GM23338 (cell line): Measurements from ENCODE around the gene MFSD6L. TPM values are rescaled to one million over a fixed set of nuclear protein-coding genes. Genes with fewer than 3 reads are reported as not detected.
A peak's percentile ranks its signal among the peaks of the same experiment; 100 is the strongest.

Source experiments
- ATAC-seq: fragments of 200-7000 bp; cut with Tn5 transposase; 3 replicates; pipeline ENCODE4 v1.9.1; 2020
- DNase-seq: peaks from one replicate; pipeline ENCODE4 v3.0.0-alpha.2; 2015; ENCODE audit warnings: low spot score
- H2AFZ ChIP-seq: fragments of 200-600 bp; sonication (generic); 2 replicates; pipeline ENCODE4 v1.8.0; 2016; ENCODE audit warnings: antibody characterized with exemption, mild to moderate bottlenecking, moderate library complexity
- H3F3A ChIP-seq: fragments of 200-600 bp; sonication (generic); replicated peaks from 2 replicates; pipeline ENCODE4 v1.8.0; 2017; ENCODE audit warnings: antibody characterized with exemption, mixed run types, low read depth
- H3K27ac ChIP-seq: fragments of 200-600 bp; sonication (generic); 2 replicates; pipeline ENCODE4 v1.6.1; 2016; ENCODE audit warnings: low read depth
- H3K27me3 ChIP-seq: fragments of 200-600 bp; sonication (generic); 2 replicates; pipeline ENCODE4 v1.8.0; 2016; ENCODE audit warnings: mild to moderate bottlenecking, mixed run types, moderate library complexity; ENCODE audit not compliant: insufficient read depth
- H3K36me3 ChIP-seq: fragments of 200-600 bp; sonication (generic); 2 replicates; pipeline ENCODE4 v1.8.0; 2016; ENCODE audit warnings: mild to moderate bottlenecking; ENCODE audit not compliant: insufficient read depth
- H3K4me1 ChIP-seq: fragments of 200-600 bp; sonication (generic); 2 replicates; pipeline ENCODE4 v1.8.0; 2016; ENCODE audit warnings: mild to moderate bottlenecking, moderate library complexity; ENCODE audit not compliant: insufficient read depth
- H3K4me2 ChIP-seq: fragments of 200-600 bp; sonication (generic); 2 replicates; pipeline ENCODE4 v1.7.1; 2017; ENCODE audit warnings: mixed run types
- H3K4me3 ChIP-seq: fragments of 200-600 bp; sonication (generic); 2 replicates; pipeline ENCODE4 v1.6.1; 2016; ENCODE audit warnings: mixed run types
- H3K79me2 ChIP-seq: fragments of 200-600 bp; sonication (generic); replicated peaks from 2 replicates; pipeline ENCODE4 v1.8.0; 2017; ENCODE audit warnings: mild to moderate bottlenecking; ENCODE audit not compliant: insufficient read depth
- H3K9me2 ChIP-seq: fragments of 200-600 bp; sonication (generic); 2 replicates; pipeline ENCODE4 v1.8.0; 2017; ENCODE audit not compliant: insufficient read depth
- H4K20me1 ChIP-seq: fragments of 200-600 bp; sonication (generic); replicated peaks from 2 replicates; pipeline ENCODE4 v1.8.0; 2017; ENCODE audit warnings: mild to moderate bottlenecking; ENCODE audit not compliant: insufficient read depth
- H3K27ac Mint-ChIP-seq: 2 replicates; pipeline ENCODE4 v1.8.0; 2020; ENCODE audit warnings: inconsistent platforms, mild to moderate bottlenecking, moderate library complexity, mixed read lengths
- H3K27me3 Mint-ChIP-seq: 3 replicates; pipeline ENCODE4 v1.8.0; 2022; ENCODE audit warnings: low read depth, mild to moderate bottlenecking, moderate library complexity, mixed read lengths, inconsistent platforms; ENCODE audit not compliant: insufficient read depth, poor library complexity
- H3K36me3 Mint-ChIP-seq: 3 replicates; pipeline ENCODE4 v1.8.0; 2021; ENCODE audit warnings: low read depth, mild to moderate bottlenecking, inconsistent platforms, moderate library complexity, mixed read lengths
- H3K4me1 Mint-ChIP-seq: 3 replicates; pipeline ENCODE4 v1.8.0; 2020; ENCODE audit warnings: mild to moderate bottlenecking, inconsistent platforms, mixed read lengths
- H3K4me3 Mint-ChIP-seq: 3 replicates; pipeline ENCODE4 v1.8.0; 2021; ENCODE audit warnings: moderate library complexity, mild to moderate bottlenecking, inconsistent platforms, mixed read lengths
- H3K9me3 Mint-ChIP-seq: 3 replicates; pipeline ENCODE4 v1.8.0; 2020; ENCODE audit warnings: moderate library complexity, mild to moderate bottlenecking, inconsistent platforms, mixed read lengths
- CREB1 ChIP-seq: fragments of 250-450 bp; sonication (Bioruptor Pico); IDR thresholded peaks from 2 replicates; pipeline ENCODE4 v1.5.0; 2020; ENCODE audit warnings: low read depth, mild to moderate bottlenecking, moderate library complexity
- STAT1 ChIP-seq: IDR thresholded peaks from one replicate; pipeline ENCODE4 v1.6.1; 2016; ENCODE audit warnings: antibody characterized with exemption; ENCODE audit not compliant: unreplicated experiment
- ZNF331 ChIP-seq: fragments of 250-450 bp; sonication (Bioruptor Pico); IDR thresholded peaks from 2 replicates; pipeline ENCODE4 v1.5.0; 2020; ENCODE audit warnings: low read depth, mild to moderate bottlenecking, moderate library complexity
- polyA plus RNA-seq: library from polyadenylated mRNA; unstranded; fragments of >200 nt; fragmentation: Nextera tagmentation; extraction: Ambion mirVana; gene quantifications from 2 replicates; pipeline ENCODE4 v1.2.1, GENCODE V29; 2016
- total RNA-seq: library from RNA; depleted of rRNA; stranded (reverse); fragments of >200 nt; shearing (Covaris generic); gene quantifications from 2 replicates; pipeline ENCODE4 v1.2.3, GENCODE V29; 2014
- TF ChIP-seq, protein P1 (sequence below): IDR thresholded peaks from one replicate; pipeline ENCODE4 v1.6.1; 2018; ENCODE audit warnings: antibody characterized with exemption; ENCODE audit not compliant: unreplicated experiment
- TF ChIP-seq, protein P2 (sequence below), 2 experiments: fragments of 200-600 bp in 1 of 2; sonication (generic) in 1 of 2; conservative IDR thresholded peaks; 2 replicates each; pipeline versions ENCODE4 v1.5.1 to v1.6.1; 2016 to 2017; ENCODE audit warnings: antibody characterized with exemption in 2 of 2, low read depth in 2 of 2, mild to moderate bottlenecking in 2 of 2, moderate library complexity in 1 of 2

MFSD6L gene
- total and polyA plus RNA-seq, 2 experiments from 2014 or later, result 0.52 to 2.8 TPM

DNA sequence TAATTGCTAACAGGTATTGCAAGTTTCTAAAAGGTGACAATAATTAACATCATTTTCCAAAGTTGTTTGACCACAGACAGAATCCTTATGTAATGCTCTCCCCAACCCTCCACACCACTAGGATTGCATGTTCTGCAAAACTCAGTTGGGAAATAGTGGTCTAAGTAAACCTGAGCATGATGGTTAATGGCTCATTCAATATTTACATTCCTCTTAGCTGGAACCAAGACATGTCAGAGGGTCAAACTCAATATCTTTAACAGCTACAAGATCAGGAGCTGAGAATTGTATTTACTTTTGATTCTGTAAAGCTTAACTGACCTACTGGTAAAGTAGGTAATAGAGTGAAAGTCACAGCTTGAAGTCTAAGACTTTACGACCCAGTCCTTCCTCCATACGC lies 10.2 kb downstream of the MFSD6L start (continued):
- TF ChIP-seq, protein P1, sequence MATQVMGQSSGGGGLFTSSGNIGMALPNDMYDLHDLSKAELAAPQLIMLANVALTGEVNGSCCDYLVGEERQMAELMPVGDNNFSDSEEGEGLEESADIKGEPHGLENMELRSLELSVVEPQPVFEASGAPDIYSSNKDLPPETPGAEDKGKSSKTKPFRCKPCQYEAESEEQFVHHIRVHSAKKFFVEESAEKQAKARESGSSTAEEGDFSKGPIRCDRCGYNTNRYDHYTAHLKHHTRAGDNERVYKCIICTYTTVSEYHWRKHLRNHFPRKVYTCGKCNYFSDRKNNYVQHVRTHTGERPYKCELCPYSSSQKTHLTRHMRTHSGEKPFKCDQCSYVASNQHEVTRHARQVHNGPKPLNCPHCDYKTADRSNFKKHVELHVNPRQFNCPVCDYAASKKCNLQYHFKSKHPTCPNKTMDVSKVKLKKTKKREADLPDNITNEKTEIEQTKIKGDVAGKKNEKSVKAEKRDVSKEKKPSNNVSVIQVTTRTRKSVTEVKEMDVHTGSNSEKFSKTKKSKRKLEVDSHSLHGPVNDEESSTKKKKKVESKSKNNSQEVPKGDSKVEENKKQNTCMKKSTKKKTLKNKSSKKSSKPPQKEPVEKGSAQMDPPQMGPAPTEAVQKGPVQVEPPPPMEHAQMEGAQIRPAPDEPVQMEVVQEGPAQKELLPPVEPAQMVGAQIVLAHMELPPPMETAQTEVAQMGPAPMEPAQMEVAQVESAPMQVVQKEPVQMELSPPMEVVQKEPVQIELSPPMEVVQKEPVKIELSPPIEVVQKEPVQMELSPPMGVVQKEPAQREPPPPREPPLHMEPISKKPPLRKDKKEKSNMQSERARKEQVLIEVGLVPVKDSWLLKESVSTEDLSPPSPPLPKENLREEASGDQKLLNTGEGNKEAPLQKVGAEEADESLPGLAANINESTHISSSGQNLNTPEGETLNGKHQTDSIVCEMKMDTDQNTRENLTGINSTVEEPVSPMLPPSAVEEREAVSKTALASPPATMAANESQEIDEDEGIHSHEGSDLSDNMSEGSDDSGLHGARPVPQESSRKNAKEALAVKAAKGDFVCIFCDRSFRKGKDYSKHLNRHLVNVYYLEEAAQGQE, result no peak
- TF ChIP-seq ZNF331 (no peak), STAT1 (no peak)

DNA sequence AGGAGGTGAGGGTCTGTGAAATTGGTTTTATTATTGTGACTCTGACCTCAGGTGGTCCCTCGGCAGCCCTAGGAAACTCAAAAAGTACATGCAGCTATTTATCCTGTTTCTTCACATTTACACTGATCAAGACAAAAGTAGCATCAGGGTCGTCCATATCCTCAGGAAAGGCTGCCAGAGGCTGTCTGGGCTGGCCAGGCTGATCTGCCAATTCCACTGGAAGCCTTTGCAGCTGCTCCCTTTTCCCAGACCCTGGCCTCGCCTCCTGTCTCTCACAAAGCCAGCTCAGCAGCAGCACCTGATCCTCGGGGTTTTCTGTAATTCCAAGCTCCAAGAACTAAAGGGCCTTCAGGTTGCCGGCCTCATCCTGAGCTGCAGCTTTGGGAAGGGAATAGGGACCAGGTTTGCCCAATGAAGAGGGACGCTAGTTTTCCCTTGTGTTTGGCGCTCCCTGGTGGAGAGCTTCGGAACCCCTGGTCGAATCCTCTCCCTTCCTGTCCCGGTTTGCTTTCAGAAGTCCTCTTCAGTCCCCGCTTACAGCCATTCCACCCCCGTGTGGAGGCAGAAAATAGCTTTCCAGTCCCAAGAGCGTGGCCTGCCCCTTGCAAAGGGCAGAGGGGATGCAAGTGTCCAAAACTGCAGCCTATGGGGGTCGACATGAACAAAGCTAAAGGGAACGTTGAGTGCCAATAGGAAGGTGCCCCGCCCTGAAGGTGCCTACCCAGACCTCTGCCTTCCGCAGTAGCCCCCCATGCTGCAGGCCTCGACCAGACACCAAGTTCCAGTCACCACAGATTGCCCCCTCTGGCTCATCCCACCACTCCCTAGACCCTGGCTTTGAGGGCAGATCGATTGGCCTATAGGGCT lies 13.4 kb downstream of the MFSD6L start:
- no peak overlapping the region for H3K4me3 ChIP-seq
- H3K4me1 ChIP-seq, result peaks cover 7% of the 10 kb centered on the region; the same call in 1 of the 2 replicates
- H3K4me1 Mint-ChIP-seq, result peaks cover 16% of the 10 kb centered on the region
- peak overlapping the region; percentile 6; the same call in 1 of the 2 replicates for H2AFZ ChIP-seq
- no peak overlapping the region for H3K4me3 Mint-ChIP-seq
- H3K27me3 ChIP-seq, result no peaks in the 10 kb centered on the region
- H3K27ac Mint-ChIP-seq, result no peak overlapping the region
- H3K9me3 Mint-ChIP-seq, result peaks cover 4% of the 10 kb centered on the region; the same call in 1 of the 3 replicates
- no peaks in the 10 kb centered on the region for H3K9me2 ChIP-seq
- no peaks in the 10 kb centered on the region for H3F3A ChIP-seq
- TF ChIP-seq, protein P2, sequence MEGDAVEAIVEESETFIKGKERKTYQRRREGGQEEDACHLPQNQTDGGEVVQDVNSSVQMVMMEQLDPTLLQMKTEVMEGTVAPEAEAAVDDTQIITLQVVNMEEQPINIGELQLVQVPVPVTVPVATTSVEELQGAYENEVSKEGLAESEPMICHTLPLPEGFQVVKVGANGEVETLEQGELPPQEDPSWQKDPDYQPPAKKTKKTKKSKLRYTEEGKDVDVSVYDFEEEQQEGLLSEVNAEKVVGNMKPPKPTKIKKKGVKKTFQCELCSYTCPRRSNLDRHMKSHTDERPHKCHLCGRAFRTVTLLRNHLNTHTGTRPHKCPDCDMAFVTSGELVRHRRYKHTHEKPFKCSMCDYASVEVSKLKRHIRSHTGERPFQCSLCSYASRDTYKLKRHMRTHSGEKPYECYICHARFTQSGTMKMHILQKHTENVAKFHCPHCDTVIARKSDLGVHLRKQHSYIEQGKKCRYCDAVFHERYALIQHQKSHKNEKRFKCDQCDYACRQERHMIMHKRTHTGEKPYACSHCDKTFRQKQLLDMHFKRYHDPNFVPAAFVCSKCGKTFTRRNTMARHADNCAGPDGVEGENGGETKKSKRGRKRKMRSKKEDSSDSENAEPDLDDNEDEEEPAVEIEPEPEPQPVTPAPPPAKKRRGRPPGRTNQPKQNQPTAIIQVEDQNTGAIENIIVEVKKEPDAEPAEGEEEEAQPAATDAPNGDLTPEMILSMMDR (conservative IDR thresholded peaks at IDR 0.05; ENCODE audit: low read depth in 2 of 2), result peak; percentile 88 to 94
- TF ChIP-seq CREB1, result no peak
- TF ChIP-seq, protein P1, result no peak
- H3K79me2 ChIP-seq, result no peaks in the 10 kb centered on the region
- no peaks in the 10 kb centered on the region for H3K27me3 Mint-ChIP-seq
- ATAC-seq (peak; percentile 95), DNase-seq (peak; percentile 95)
- no peaks in the 10 kb centered on the region for H3K36me3 Mint-ChIP-seq
- no peak overlapping the region for H3K4me2 ChIP-seq
- no peaks in the 10 kb centered on the region for H4K20me1 ChIP-seq
- no peak overlapping the region for H3K27ac ChIP-seq
- H3K36me3 ChIP-seq, result no peaks in the 10 kb centered on the region
